ENCODE data around the gene NES. TPM values are rescaled to one million over a fixed set of nuclear protein-coding genes. Genes with fewer than 3 reads are reported as not detected.

Gene NES
- total and polyA plus RNA-seq, 2 of the 8 experiments (the other 6 are each of a cell fraction or from before 2014, with no cell fraction given): 13.3 to 135 TPM

GRCh38 chr1:156668801-156669637, 8.2 kb downstream of the NES start (continued):
- TF ChIP-seq EP300 (IDR thresholded peaks at IDR 0.05; ENCODE audit: borderline replicate concordance in 1 of 2, low read depth in 2 of 2, low read length in 2 of 2): no peak
- TF ChIP-seq E2F6 (IDR thresholded peaks at IDR 0.05): peak; percentile 28; the same call in 1 of the 2 replicates
- TF ChIP-seq HDAC6 (IDR thresholded peaks at IDR 0.05; ENCODE audit: low read depth, low read length): no peak
- TF ChIP-seq MAFK (IDR thresholded peaks at IDR 0.05; ENCODE audit: low read depth, low read length): no peak
